ENCODE measurements around the gene CPED1. TPM values are rescaled to one million over a fixed set of nuclear protein-coding genes. Genes with fewer than 3 reads are reported as not detected.

CPED1 gene
- total RNA-seq, 1 donor from 2014 or later = 33.8 TPM

GRCh38 chr7:121279060-121279620, 290.6 kb downstream of the CPED1 start:
- H3K27me3 ChIP-seq (ENCODE audit: low read depth) = no peaks in the 10 kb centered on the region
- no peaks in the 10 kb centered on the region for H3K9me3 ChIP-seq (replicated peaks)
- TF ChIP-seq CTCF (IDR thresholded peaks at IDR 0.05; ENCODE audit: borderline replicate concordance) = no peak
- intact Hi-C loops (cut with micrococcal nuclease) = no loop called here
- no peak overlapping the region for H3K4me3 ChIP-seq
- no peaks in the 10 kb centered on the region for H3K4me1 ChIP-seq
- H3K36me3 ChIP-seq = peaks cover 36% of the 10 kb centered on the region
- H3K27ac ChIP-seq (replicated peaks) = no peak overlapping the region
- no peak for DNase-seq

- intact Hi-C loops (cut with micrococcal nuclease) = no loop called here
- Histone ChIP-seq H3K36me3 (peaks cover 41% of the 10 kb centered on the region), H3K4me1 (no peaks in the 10 kb centered on the region), H3K27ac (replicated peaks) (no peak overlapping the region), H3K4me3 (no peak overlapping the region), H3K27me3 (ENCODE audit: low read depth) (no peaks in the 10 kb centered on the region), H3K9me3 (replicated peaks) (peaks cover 5% of the 10 kb centered on the region)
- no peak for DNase-seq
- TF ChIP-seq CTCF (IDR thresholded peaks at IDR 0.05; ENCODE audit: borderline replicate concordance) = no peak
Observed at GRCh38 chr7:121279822-121280221, 291.3 kb downstream of the CPED1 start.

GRCh38 chr7:121280656-121281055, 292.1 kb downstream of the CPED1 start:
- Histone ChIP-seq H3K36me3 (peaks cover 45% of the 10 kb centered on the region), H3K27me3 (ENCODE audit: low read depth) (no peaks in the 10 kb centered on the region), H3K9me3 (replicated peaks) (peaks cover 8% of the 10 kb centered on the region), H3K4me1 (no peaks in the 10 kb centered on the region), H3K27ac (replicated peaks) (no peak overlapping the region), H3K4me3 (no peak overlapping the region)
- no peak for TF ChIP-seq CTCF (IDR thresholded peaks at IDR 0.05; ENCODE audit: borderline replicate concordance)
- no peak for DNase-seq
- intact Hi-C loops (cut with micrococcal nuclease) = no loop called here

- no peak for TF ChIP-seq CTCF (IDR thresholded peaks at IDR 0.05; ENCODE audit: borderline replicate concordance)
- Histone ChIP-seq H3K27ac (replicated peaks) (no peak overlapping the region), H3K36me3 (peaks cover 59% of the 10 kb centered on the region), H3K4me3 (no peak overlapping the region), H3K27me3 (ENCODE audit: low read depth) (no peaks in the 10 kb centered on the region), H3K9me3 (replicated peaks) (peaks cover 8% of the 10 kb centered on the region), H3K4me1 (no peaks in the 10 kb centered on the region)
- intact Hi-C loops (cut with micrococcal nuclease) = no loop called here
- DNase-seq = no peak
Observed at GRCh38 chr7:121282129-121282528, 293.6 kb downstream of the CPED1 start.

- no peak overlapping the region for H3K4me3 ChIP-seq
- H3K27me3 ChIP-seq (ENCODE audit: low read depth) = no peaks in the 10 kb centered on the region
- intact Hi-C loops (cut with micrococcal nuclease) = no loop called here
- no peak overlapping the region for H3K27ac ChIP-seq (replicated peaks)
- no peak for DNase-seq
- H3K4me1 ChIP-seq = no peaks in the 10 kb centered on the region
- peaks cover 65% of the 10 kb centered on the region for H3K36me3 ChIP-seq
- H3K9me3 ChIP-seq (replicated peaks) = peaks cover 15% of the 10 kb centered on the region
- TF ChIP-seq CTCF (IDR thresholded peaks at IDR 0.05; ENCODE audit: borderline replicate concordance) = no peak
Observed at GRCh38 chr7:121285066-121285667, 296.7 kb downstream of the CPED1 start.
